NCI-H2107 (cell line): ENCODE data around the gene MFSD11.
A peak's percentile ranks its signal among the peaks of the same experiment; 100 is the strongest.
"Not testable (repeated sequence)": the region's sequence is repeated elsewhere in the genome, so short reads cannot be mapped to it uniquely, and the experiment has no call there.

Experiments
- DNase-seq: peaks from one replicate; lab custom pipeline; 2025; lab: John Stamatoyannopoulos, UW

The MFSD11 gene

GRCh38 chr17:76737676-76738467, at the start of gene MFSD11:
Gene MFSD11 (plus strand): TSS chr17:76738119. CDS start chr17:76738353, 234 bp downstream.
- DNase-seq = peak; percentile 89

DNA sequence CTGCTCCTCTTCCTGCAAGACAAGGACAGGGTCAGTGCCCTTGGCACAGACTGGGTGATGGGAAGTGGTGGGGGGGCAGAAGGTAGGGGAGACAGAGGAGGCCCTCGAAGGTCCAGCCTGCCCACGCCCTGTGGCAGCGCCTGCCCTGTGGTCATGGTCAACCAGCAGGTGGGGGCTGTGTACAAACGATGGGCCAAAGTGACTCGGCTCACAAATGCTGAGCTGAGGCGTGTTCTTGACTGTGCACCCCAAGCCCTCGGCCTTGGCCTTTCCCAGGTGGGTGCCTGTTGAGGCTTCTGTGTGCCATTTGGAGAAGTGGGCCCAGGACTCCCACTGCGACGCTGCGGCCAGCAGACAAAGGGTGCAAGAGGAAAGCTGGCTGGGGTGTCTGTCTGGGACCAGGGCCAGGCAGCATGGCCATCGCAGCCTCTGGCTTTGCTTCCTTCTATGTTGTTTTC, 49.7 kb upstream of the MFSD11 start:
- DNase-seq = no peak

DNA sequence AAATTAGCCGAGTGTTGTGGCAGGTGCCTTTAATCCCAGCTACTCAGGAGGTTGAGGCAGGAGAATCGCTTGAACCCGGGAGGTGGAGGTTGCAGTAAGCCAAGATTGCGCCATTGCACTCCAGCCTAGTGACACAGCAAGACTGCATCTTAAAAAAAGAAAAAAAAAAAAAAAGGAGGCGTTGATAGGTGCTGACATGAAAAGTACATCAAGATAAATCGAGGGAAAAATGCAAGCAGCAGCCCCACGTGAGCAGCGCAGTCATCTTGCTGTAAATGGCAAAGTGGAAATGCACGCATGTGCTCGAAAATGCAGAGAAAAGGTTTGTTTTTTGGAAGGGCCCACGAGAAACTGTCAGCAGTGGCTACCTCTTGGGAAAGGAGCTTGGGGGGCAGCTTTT, 48.1 kb upstream of the MFSD11 start:
- no peak for DNase-seq

DNA sequence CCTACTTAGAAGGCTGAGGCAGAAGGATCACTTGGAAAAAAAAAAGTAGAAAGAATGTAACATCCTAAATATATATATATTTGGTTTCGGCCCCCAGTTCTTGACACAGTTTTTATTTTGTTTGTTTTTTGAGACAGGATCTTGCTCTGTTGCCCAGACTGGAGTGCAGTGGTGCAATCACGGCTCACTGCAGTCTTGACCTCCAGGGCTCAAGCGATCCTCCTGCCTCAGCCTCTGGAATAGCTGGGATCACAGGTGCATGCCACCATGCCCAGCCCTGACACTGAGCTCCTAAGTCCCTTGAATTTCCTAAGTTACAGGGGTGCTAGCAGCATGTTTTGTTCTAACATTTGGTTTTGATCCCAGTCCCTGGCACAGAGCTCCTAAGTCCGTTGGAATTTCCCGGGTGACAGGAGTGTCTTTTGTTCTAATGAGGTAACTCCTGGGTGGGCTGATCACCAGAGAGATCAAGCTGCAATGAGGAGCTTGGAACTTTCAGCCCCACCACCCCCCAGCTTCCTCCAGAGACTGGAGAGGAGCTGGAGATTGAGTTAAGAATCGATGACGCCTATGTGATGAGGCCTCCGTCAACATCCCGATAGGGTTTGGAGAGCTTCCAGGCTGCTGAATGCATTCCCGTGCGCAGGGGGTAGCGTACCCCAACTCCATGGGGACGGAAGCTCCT, 47.2 kb upstream of the MFSD11 start:
- no peak for DNase-seq

DNA sequence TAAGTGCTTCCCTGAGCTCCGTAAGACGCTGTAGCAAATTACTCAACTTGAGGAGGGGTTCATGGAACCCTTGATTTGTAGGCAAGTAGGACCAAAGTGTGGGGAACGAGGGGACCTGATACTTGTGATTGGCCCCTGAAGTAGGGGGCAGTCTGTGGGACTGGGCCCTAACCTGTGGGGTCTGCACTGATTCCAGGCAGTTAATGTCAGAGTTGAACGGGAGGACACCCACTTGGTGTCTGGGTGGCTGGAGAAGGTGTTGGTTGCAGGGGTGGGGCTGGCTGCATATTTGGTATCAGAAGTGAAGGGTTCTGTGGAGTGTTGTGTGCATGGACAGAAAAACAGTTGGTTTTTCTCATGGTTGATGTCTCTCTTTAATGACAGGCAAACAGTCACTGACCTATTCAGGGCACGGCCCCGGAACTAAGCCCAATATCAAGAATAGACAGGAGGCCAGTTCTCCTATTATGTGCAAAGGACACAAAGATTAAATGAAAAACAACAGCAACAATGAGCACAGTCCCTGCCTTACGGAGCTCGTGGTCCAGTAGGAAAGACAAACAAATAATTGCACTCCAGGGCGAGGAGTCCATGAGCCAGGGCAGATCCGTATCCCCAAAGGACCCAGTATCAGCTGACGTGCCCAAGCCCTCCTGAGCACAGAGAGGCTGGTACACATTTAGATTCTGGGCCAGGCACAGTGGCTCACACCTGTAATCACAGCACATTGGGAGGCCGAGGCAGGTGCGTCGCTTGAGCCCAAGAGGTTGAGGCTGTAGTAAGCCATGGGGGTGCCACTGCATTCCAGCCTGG, 46.3 kb upstream of the MFSD11 start:
- DNase-seq = no peak

DNA sequence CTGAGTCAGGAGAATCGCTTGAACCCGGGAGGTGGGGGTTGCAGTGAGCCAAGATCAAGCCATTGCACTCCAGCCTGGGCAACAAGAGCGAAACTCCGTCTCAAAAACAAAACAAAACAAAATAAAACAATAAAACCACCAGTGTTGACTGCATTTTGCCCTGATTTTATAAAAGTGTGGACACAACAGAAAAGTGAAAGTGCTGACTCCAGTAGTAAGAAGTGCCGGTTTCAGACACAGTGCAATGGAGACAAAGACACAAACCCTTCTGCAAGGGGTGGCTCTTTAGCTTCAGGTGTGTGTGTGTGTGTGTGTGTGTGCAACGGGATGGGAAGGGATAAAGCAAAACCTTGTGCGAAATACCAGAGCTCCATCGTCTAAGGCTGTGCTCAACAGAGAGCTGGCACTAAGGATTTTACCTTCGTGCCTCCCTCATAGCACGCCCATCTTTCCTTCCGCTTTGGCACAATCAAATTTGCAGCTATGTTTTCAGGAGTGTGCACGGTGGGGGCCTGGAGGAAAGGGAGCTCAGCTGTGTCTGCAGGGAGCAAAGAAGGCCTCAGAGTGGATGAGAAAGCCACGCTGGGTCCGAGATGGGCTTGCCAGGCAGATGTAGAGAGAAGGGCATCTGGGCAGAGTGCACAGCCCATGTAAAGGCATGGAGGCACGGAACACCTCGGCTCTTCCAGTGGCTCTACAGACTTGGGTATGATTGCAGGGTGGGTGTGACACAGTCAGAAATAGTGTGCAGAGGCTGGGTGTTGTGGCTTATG, 42.7 kb upstream of the MFSD11 start:
- DNase-seq = no peak

GRCh38 chr17:76696763-76697701, 40.9 kb upstream of the MFSD11 start:
- DNase-seq = no peak

DNA sequence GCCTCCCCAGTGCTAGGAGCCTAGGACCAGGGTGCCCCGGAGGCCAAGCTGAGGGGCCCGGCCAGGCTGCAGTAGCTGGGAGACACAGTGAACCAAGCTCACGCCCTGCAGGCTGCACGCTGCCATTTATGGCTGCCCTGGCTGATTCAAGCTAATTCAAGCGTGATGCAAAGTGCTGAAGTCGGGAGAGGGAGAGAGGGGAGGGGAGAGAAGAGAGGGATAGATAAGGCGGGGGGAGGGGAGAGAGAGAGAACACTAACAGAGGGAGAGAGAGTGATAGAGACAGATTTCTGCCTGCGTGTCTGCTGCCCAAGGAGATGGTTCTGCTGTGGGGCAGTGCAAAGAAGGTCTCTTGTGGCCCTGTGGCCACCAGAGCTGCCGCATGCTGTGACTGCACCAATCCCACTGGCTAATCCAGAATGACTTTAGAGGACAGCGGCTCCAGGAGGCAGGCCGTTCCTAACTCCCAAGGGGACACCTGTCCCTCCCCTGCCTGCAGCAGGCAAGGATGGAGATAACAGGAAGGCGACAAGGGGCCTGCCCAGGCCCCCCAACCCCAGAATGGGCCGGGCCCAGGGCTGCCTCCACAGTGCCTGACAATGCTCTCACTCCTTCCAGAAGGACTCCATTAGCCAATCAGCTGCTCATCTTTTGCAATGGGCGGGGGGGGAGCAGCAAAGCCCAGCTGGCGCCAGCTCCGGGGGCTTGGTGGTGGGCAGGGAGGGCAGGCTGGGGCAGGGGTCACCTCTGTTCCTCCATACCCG, 40.0 kb upstream of the MFSD11 start:
- no peak for DNase-seq

GRCh38 chr17:76698466-76698977, 39.4 kb upstream of the MFSD11 start:
- not testable (repeated sequence) for DNase-seq

GRCh38 chr17:76700270-76700616, 37.7 kb upstream of the MFSD11 start:
- DNase-seq = no peak

DNA sequence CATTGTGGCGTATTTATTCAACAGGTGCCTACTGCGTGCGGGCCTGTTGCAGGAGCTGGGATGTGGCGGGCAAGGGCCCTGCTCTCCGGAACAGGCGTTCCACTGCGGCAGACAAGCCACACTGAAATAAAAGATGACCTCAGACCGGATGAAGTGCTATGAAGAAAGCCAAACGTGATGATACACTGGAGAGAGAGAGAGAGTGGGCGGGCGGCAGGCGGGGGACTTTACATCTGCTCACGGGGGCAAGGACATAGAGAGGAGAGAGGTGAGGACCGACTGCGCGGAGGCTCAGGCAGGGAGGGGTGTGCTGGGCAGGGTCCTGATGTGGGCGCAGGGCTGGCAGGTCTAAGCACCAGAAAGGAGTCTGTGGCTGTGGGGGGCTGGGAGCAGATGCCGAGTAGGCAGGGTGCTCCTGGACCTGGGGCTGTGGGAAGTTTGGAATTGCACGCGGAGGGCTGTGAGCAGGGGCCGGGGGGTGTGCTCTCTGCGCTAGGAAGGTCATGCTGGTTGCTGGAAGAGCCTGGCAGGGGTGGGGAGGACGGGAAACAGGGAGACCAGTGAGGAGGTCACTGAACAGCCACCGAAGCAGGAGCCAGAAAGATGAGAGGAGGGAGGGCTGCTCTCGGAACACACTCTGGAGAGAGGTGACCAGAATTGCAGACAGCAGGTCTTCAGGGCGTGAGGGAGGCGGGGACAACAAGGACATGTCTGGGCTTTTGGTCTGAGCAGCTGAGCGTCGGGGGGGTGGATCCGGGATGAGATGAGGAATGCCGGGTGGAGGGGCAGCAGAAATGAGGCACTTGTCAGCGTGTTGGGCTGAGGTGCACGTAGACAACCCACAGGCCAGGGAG, 37.1 kb upstream of the MFSD11 start:
- DNase-seq = no peak

DNA sequence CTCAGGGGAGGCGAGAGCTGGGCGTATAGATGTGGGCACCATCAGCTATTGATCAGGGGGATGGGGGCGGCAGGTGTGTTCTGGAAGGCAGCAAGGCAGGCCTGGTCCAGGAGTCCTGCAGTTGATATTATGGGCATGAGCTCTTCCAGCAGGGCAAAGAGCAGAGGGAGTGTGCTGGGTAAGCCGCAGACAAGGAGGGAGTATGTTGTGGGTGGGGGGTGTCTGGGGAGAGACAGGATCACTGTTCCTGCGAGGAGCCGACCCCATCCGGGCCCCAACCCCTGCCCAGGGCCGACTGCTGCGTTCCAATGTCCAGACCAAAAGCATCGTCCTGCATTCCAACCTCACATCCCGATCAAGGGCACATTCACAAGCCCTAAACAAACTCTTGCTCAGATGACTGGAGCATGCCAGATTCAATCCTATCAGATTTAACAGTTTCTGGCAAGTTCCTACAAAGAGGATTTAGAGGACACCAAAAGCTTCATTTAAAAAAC, 36.4 kb upstream of the MFSD11 start:
- no peak for DNase-seq

- no peak for DNase-seq
These were observed 35.8 kb upstream of the MFSD11 start for GRCh38 chr17:76702076-76702475.

- no peak for DNase-seq
These were observed 34.8 kb upstream of the MFSD11 start for GRCh38 chr17:76702941-76703637.

DNA sequence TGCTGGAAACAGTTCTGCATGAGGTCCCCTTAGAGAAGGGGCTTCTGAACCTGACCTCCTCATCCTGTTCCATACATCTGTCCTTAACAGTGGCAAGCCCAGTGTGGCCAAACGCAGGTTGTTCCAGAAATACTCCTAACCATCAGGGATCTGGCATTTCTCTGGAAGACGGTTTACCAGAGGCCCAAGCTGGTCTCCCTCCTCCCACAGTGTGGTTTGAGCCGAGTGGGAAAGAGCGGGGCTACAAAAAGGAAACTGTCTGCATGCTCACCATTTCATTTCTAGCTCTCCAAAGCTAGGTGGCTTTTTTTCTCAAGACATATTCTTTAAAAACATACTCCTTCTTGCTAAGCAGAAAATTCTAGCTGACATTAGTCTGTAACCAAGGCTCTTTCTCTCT, 33.1 kb upstream of the MFSD11 start:
- DNase-seq = no peak

DNA sequence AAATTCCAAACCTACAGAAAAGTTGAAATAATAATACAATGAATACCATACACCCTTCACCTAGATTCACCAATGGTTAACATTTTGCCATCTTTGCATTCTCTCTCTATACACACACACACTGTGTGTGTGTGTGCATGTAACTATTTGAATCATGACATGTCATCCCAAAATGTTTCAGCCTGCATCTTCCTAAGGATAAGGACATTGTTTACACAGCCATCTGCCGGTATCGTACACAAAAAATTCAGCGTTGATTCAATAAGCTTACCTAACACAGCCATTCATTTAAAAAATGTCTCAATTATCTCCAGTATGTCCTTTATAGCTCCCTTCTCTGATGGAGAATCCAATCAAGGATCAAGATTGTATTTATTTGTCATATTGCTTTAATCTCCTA, 31.1 kb upstream of the MFSD11 start:
- no peak for DNase-seq

GRCh38 chr17:76707985-76708807, 29.7 kb upstream of the MFSD11 start:
- DNase-seq = no peak
